HepG2 (cell line): ENCODE measurements around the gene ANTKMT. TPM values are rescaled to one million over a fixed set of nuclear protein-coding genes. Genes with fewer than 3 reads are reported as not detected.

Experiments used
- CBX2 ChIP-seq, 2 experiments: fragments of 200-600 bp in 1 of 2; sonication (generic); formaldehyde crosslinking in 1 of 2; IDR thresholded peaks; 2 replicates each; pipeline versions ENCODE4 v1.7.0 to v1.8.1; 2018 to 2022; ENCODE audit warnings: low read depth in 2 of 2, low read length in 1 of 2, mild to moderate bottlenecking in 1 of 2, missing genetic modification reagents in 1 of 2
- CENPT ChIP-seq: sonication (generic); formaldehyde crosslinking; IDR thresholded peaks from 2 replicates; pipeline ENCODE4 v1.8.0; 2022; ENCODE audit warnings: low read depth, mild to moderate bottlenecking, moderate library complexity, missing genetic modification reagents
- FOXK2 ChIP-seq: fragments of 450-650 bp; IDR thresholded peaks from 2 replicates; pipeline ENCODE4 v1.6.1; 2016
- GATA4 ChIP-seq: sonication (generic); IDR thresholded peaks from 2 replicates; pipeline ENCODE4 v1.6.1; 2016; ENCODE audit warnings: antibody characterized with exemption, low read depth, borderline replicate concordance
- IKZF4 ChIP-seq: sonication (generic); formaldehyde crosslinking; IDR thresholded peaks from 2 replicates; pipeline ENCODE4 v1.5.1; 2020; ENCODE audit warnings: borderline replicate concordance, mild to moderate bottlenecking, low read depth, missing genetic modification reagents; ENCODE audit errors: not compliant biosample characterization
- IRF2 ChIP-seq: IDR thresholded peaks from 2 replicates; pipeline ENCODE4 v1.6.1; 2018; ENCODE audit warnings: missing genetic modification reagents, missing compliant biosample characterization
- LCORL ChIP-seq, 2 experiments: fragments of 450-650 bp in 1 of 2; sonication (generic) in 1 of 2; formaldehyde crosslinking in 1 of 2; IDR thresholded peaks; 2 replicates each; pipeline versions ENCODE4 v1.5.0 to v1.6.1; 2017 to 2020; ENCODE audit warnings: antibody characterized with exemption in 1 of 2, missing genetic modification reagents in 1 of 2
- NCOR1 ChIP-seq: fragments of 200-600 bp; sonication (generic); IDR thresholded peaks from 2 replicates; pipeline ENCODE4 v1.7.0; 2017; ENCODE audit warnings: antibody characterized with exemption, low read length, borderline replicate concordance
- PHF8 ChIP-seq: sonication (generic); formaldehyde crosslinking; IDR thresholded peaks from 2 replicates; pipeline ENCODE4 v1.5.0; 2020; ENCODE audit warnings: missing genetic modification reagents
- SRSF1 ChIP-seq: fragments of 200-400 bp; formaldehyde crosslinking; optimal IDR thresholded peaks from 2 replicates; pipeline ENCODE3; 2017; ENCODE audit warnings: mild to moderate bottlenecking, low read depth, low read length, moderate library complexity
- TAF1 ChIP-seq: sonication (generic); formaldehyde crosslinking; IDR thresholded peaks from 2 replicates; pipeline ENCODE4 v1.4.0; 2020; ENCODE audit warnings: missing genetic modification reagents
- ZBTB21 ChIP-seq: sonication (generic); formaldehyde crosslinking; IDR thresholded peaks from 2 replicates; pipeline ENCODE4 v1.4.0; 2020; ENCODE audit warnings: missing genetic modification reagents
- ZEB1 ChIP-seq: IDR thresholded peaks from 2 replicates; pipeline ENCODE4 v1.6.1; 2012; ENCODE audit warnings: mild to moderate bottlenecking, low read depth, inconsistent platforms; ENCODE audit not compliant: insufficient replicate concordance
- ZFP37 ChIP-seq: sonication (generic); formaldehyde crosslinking; IDR thresholded peaks from 2 replicates; pipeline ENCODE4 v1.4.0; 2020; ENCODE audit warnings: missing genetic modification reagents, borderline replicate concordance
- ZNF251 ChIP-seq: sonication (generic); formaldehyde crosslinking; IDR thresholded peaks from 2 replicates; pipeline ENCODE4 v1.9.0; 2021; ENCODE audit warnings: mild to moderate bottlenecking, missing genetic modification reagents
- ZNF652 ChIP-seq: IDR thresholded peaks from 2 replicates; pipeline ENCODE4 v1.6.1; 2016; ENCODE audit warnings: low read depth, borderline replicate concordance
- ZSCAN9 ChIP-seq: IDR thresholded peaks from 2 replicates; pipeline ENCODE4 v1.6.1; 2016; ENCODE audit warnings: borderline replicate concordance
- polyA plus RNA-seq, 8 experiments: library from polyadenylated mRNA; depleted of rRNA in 3 of 8; stranded (reverse) in 7 of 8; unstranded in 1 of 8; fragments of >200 nt; fragmentation: Illumina TruSeq in 4 of 8; extraction: Trizol in 4 of 8; gene quantifications; 2 replicates each; pipeline versions ENCODE4 v1.2.1 to v1.2.3, GENCODE V29; 2011 to 2016; ENCODE audit warnings: low read depth in 4 of 8, missing spikeins in 1 of 8, mixed read lengths in 1 of 8; ENCODE audit not compliant: insufficient read depth in 1 of 8
- total RNA-seq, 5 experiments: library from RNA; depleted of rRNA; stranded (reverse); fragments of >200 nt; fragmentation: Illumina TruSeq; extraction: Trizol; gene quantifications; 2 replicates each; pipeline ENCODE4 v1.2.3, GENCODE V29; 2016; ENCODE audit warnings: low read depth in 1 of 5
- TF ChIP-seq, protein P1 (sequence below): sonication (generic); formaldehyde crosslinking; IDR thresholded peaks from 2 replicates; pipeline ENCODE4; 2020; ENCODE audit warnings: missing genetic modification reagents, mild to moderate bottlenecking, borderline replicate concordance
- TF ChIP-seq, protein P2 (sequence below): sonication (generic); formaldehyde crosslinking; IDR thresholded peaks from 2 replicates; pipeline ENCODE4 v1.4.0; 2020; ENCODE audit warnings: mild to moderate bottlenecking, missing genetic modification reagents
- TF ChIP-seq, protein P3 (sequence below): sonication (generic); formaldehyde crosslinking; IDR thresholded peaks from 2 replicates; pipeline ENCODE4 v1.4.0; 2020; ENCODE audit warnings: missing genetic modification reagents, low read depth, mild to moderate bottlenecking, borderline replicate concordance
- TF ChIP-seq, protein P4 (sequence below): sonication (generic); formaldehyde crosslinking; IDR thresholded peaks from 2 replicates; pipeline ENCODE4 v1.8.0; 2022; ENCODE audit warnings: mild to moderate bottlenecking, missing genetic modification reagents

ANTKMT gene
- total and polyA plus RNA-seq, 2 of the 13 experiments (the other 11 are each of a cell fraction or from before 2014, with no cell fraction given): 7.5 to 47.8 TPM

DNA sequence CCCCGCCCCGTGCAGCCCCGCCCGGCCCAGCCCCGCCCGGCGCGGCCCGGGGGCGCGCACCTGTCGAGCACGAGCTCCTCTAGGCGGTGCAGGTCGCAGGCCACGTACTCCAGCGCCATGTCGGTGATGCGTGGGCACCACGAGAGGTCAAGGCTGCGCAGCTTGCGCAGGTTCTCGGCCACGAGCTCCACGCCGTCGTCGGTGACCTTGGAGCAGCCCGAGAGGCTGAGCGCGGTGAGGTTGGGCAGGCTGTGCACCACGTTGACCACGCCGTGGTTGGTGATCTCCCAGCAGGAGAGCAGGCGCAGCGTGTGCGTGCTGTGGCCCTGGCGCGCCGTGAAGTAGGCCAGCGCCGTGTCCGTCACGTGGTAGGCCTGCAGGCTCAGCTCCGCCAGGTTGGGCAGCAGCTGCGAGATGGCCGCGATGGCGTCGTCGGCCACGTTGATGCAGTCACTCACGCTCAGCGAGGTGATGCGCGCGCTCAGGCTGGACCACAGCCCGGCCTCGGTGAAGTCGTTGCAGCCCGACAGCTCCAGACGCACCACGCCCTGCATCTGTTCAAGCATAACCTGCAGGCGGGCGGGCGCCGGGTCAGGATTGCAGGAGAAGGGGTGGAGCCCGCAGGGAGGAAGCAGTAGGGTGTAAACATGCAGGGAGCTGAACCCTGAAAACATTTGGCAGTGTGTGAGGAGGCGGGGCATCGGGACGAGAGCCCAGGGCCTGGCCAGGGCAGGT, 25.4 kb upstream of the ANTKMT start (continued):
- TF ChIP-seq NCOR1 (no peak), FOXK2 (no peak), LCORL (IDR thresholded peaks at IDR 0.05) (no peak), LCORL (CRISPR knock-in tag; IDR thresholded peaks at IDR 0.05) (no peak), ZBTB21 (CRISPR knock-in tag) (no peak), ZSCAN9 (no peak), GATA4 (no peak), IRF2 (CRISPR knock-in tag) (peak; percentile 66; the same call in 1 of the 2 replicates), ZFP37 (CRISPR knock-in tag) (no peak; the same call in 1 of the 2 replicates), TAF1 (CRISPR knock-in tag) (no peak; the same call in 1 of the 2 replicates), CENPT (CRISPR knock-in tag) (peak; percentile 92; the same call in 1 of the 2 replicates), ZEB1 (no peak), ZNF652 (CRISPR knock-in tag) (no peak), ZNF251 (CRISPR knock-in tag) (no peak), IKZF4 (peak; percentile 75), SRSF1 (no peak), PHF8 (CRISPR knock-in tag) (no peak), CBX2 (IDR thresholded peaks at IDR 0.05; ENCODE audit: low read depth, low read length) (no peak), CBX2 (CRISPR knock-in tag; IDR thresholded peaks at IDR 0.05; ENCODE audit: low read depth) (no peak)
- TF ChIP-seq, protein P1, sequence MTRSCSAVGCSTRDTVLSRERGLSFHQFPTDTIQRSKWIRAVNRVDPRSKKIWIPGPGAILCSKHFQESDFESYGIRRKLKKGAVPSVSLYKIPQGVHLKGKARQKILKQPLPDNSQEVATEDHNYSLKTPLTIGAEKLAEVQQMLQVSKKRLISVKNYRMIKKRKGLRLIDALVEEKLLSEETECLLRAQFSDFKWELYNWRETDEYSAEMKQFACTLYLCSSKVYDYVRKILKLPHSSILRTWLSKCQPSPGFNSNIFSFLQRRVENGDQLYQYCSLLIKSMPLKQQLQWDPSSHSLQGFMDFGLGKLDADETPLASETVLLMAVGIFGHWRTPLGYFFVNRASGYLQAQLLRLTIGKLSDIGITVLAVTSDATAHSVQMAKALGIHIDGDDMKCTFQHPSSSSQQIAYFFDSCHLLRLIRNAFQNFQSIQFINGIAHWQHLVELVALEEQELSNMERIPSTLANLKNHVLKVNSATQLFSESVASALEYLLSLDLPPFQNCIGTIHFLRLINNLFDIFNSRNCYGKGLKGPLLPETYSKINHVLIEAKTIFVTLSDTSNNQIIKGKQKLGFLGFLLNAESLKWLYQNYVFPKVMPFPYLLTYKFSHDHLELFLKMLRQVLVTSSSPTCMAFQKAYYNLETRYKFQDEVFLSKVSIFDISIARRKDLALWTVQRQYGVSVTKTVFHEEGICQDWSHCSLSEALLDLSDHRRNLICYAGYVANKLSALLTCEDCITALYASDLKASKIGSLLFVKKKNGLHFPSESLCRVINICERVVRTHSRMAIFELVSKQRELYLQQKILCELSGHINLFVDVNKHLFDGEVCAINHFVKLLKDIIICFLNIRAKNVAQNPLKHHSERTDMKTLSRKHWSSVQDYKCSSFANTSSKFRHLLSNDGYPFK: peak; percentile 73; the same call in 1 of the 2 replicates
- TF ChIP-seq, protein P2, sequence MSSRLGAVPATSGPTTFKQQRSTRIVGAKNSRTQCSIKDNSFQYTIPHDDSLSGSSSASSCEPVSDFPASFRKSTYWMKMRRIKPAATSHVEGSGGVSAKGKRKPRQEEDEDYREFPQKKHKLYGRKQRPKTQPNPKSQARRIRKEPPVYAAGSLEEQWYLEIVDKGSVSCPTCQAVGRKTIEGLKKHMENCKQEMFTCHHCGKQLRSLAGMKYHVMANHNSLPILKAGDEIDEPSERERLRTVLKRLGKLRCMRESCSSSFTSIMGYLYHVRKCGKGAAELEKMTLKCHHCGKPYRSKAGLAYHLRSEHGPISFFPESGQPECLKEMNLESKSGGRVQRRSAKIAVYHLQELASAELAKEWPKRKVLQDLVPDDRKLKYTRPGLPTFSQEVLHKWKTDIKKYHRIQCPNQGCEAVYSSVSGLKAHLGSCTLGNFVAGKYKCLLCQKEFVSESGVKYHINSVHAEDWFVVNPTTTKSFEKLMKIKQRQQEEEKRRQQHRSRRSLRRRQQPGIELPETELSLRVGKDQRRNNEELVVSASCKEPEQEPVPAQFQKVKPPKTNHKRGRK (CRISPR knock-in tag): no peak
- TF ChIP-seq, protein P3, sequence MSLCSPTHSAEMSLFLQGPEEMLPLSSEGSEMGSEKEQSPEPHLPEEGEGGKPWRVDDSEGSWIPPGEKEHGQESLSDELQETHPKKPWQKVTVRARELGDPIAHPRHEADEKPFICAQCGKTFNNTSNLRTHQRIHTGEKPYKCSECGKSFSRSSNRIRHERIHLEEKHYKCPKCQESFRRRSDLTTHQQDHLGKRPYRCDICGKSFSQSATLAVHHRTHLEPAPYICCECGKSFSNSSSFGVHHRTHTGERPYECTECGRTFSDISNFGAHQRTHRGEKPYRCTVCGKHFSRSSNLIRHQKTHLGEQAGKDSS (CRISPR knock-in tag): no peak
- TF ChIP-seq, protein P4, sequence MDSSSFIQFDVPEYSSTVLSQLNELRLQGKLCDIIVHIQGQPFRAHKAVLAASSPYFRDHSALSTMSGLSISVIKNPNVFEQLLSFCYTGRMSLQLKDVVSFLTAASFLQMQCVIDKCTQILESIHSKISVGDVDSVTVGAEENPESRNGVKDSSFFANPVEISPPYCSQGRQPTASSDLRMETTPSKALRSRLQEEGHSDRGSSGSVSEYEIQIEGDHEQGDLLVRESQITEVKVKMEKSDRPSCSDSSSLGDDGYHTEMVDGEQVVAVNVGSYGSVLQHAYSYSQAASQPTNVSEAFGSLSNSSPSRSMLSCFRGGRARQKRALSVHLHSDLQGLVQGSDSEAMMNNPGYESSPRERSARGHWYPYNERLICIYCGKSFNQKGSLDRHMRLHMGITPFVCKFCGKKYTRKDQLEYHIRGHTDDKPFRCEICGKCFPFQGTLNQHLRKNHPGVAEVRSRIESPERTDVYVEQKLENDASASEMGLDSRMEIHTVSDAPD: no peak
